Measurements from ENCODE around the gene SV2C.

DNA sequence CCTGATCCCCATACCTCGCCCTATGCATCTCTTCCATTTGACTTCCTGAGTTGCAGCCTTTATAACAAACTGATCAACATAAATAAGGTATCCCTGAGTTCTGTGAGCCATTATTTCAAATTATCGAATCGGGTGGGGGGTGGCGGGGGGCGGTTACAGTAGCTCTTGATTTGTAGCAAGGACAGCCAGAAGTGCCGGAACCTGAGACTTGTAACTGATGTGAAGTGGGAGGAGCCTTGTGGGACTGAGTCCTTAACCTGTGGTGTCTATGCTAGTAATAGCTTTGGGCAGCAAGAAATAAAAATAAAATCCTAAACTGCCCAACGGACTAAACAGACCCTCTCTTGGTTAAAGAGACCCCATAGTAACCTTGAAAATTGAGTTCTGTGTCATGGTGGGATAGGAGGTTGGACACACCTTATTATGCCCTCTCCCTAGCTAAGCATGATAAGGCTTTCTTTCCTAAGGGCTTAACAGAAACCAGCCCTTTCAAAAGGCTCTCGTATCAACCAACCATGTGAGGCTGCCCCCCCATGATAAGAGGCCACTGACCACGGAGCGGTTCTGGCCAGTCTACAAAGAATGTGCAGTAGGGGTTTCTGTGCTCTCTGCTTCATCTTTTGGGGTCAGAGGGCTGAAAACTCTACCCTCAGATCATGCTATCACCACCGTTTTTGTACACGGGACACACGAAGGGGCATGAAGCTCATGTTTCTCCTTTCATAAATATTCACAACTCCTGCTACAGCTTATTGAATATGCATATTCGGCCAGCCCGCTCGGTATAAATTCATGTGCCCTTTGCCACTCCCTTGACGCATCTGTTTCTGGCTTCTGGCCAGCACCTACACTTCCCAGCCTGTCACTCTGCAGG is 280.4 kb downstream of the SV2C start:
- TF ChIP-seq, protein P1, sequence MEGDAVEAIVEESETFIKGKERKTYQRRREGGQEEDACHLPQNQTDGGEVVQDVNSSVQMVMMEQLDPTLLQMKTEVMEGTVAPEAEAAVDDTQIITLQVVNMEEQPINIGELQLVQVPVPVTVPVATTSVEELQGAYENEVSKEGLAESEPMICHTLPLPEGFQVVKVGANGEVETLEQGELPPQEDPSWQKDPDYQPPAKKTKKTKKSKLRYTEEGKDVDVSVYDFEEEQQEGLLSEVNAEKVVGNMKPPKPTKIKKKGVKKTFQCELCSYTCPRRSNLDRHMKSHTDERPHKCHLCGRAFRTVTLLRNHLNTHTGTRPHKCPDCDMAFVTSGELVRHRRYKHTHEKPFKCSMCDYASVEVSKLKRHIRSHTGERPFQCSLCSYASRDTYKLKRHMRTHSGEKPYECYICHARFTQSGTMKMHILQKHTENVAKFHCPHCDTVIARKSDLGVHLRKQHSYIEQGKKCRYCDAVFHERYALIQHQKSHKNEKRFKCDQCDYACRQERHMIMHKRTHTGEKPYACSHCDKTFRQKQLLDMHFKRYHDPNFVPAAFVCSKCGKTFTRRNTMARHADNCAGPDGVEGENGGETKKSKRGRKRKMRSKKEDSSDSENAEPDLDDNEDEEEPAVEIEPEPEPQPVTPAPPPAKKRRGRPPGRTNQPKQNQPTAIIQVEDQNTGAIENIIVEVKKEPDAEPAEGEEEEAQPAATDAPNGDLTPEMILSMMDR (conservative IDR thresholded peaks at IDR 0.05 in 1 of 2, IDR thresholded peaks at IDR 0.05 in 1 of 2; ENCODE audit: low read depth in 1 of 2, low read length in 2 of 2), result no peak
- TF ChIP-seq EZH2 (IDR thresholded peaks at IDR 0.05; ENCODE audit: low read length, missing control alignments), result no peak

Data from fibroblast of lung (primary cell).